PC-3 (cell line): Measurements from ENCODE around the gene PTCD1.
A peak's percentile ranks its signal among the peaks of the same experiment; 100 is the strongest.

ENCODE experiments used
- EZH2 ChIP-seq: fragments of 300-600 bp; sonication (generic); IDR thresholded peaks from one replicate; pipeline ENCODE4 v1.6.1; 2017; ENCODE audit warnings: antibody characterized with exemption, mild to moderate bottlenecking, low read length; ENCODE audit not compliant: unreplicated experiment
- EZH2phosphoT487 ChIP-seq: fragments of 300-600 bp; sonication (generic); IDR thresholded peaks from 2 replicates; pipeline ENCODE4 v1.6.1; 2018; ENCODE audit warnings: mild to moderate bottlenecking, antibody characterized with exemption, low read length, borderline replicate concordance
- TF ChIP-seq, protein P1 (sequence below): fragments of 300-600 bp; sonication (generic); conservative IDR thresholded peaks from 2 replicates; pipeline ENCODE4 v1.5.1; 2017; ENCODE audit warnings: antibody characterized with exemption, low read depth, mild to moderate bottlenecking, low read length

DNA sequence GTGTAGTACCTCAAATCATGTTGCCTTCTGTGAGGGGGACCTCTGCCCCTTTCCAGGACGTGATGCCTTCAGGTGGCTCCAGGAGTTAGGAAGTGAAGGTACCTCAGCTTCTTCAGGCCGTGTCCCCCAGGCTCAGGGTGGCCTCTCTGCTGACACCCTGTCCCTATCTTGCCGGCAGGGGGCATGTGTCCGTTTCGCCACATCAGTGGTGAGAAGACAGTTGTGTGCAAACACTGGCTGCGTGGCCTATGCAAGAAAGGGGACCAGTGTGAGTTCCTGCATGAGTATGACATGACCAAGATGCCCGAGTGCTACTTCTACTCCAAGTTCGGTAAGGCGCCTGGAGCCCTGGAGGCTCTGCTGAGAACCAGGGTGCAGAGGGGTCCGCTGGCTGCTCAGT is 9.3 kb upstream of the PTCD1 start:
- TF ChIP-seq, protein P1, sequence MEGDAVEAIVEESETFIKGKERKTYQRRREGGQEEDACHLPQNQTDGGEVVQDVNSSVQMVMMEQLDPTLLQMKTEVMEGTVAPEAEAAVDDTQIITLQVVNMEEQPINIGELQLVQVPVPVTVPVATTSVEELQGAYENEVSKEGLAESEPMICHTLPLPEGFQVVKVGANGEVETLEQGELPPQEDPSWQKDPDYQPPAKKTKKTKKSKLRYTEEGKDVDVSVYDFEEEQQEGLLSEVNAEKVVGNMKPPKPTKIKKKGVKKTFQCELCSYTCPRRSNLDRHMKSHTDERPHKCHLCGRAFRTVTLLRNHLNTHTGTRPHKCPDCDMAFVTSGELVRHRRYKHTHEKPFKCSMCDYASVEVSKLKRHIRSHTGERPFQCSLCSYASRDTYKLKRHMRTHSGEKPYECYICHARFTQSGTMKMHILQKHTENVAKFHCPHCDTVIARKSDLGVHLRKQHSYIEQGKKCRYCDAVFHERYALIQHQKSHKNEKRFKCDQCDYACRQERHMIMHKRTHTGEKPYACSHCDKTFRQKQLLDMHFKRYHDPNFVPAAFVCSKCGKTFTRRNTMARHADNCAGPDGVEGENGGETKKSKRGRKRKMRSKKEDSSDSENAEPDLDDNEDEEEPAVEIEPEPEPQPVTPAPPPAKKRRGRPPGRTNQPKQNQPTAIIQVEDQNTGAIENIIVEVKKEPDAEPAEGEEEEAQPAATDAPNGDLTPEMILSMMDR: peak; percentile 41
- no peak for TF ChIP-seq EZH2
- no peak for TF ChIP-seq EZH2phosphoT487
